Mucosa of descending colon (tissue), 3 donors: ENCODE measurements around the gene GSTM3. TPM values are rescaled to one million over a fixed set of nuclear protein-coding genes. Genes with fewer than 3 reads are reported as not detected.
"Not testable (repeated sequence)": the region's sequence is repeated elsewhere in the genome, so short reads cannot be mapped to it uniquely, and the experiment has no call there.

Experiments
- ATAC-seq: fragments of 200-7000 bp; cut with Tn5 transposase; one replicate; pipeline ENCODE4 v1.9.1; 2020; ENCODE audit warnings: mild to moderate bottlenecking, moderate library complexity
- DNase-seq, 3 donors: peaks; one replicate each; pipeline ENCODE4 v3.0.0-alpha.2; 2020
- H3K36me3 ChIP-seq: fragments of 200-600 bp; one replicate; pipeline ENCODE4 v1.8.0; 2021; ENCODE audit warnings: low read depth, mild to moderate bottlenecking
- H3K4me1 ChIP-seq: fragments of 200-600 bp; one replicate; pipeline ENCODE4 v1.8.0; 2021; ENCODE audit warnings: low read depth, mild to moderate bottlenecking
- H3K4me3 ChIP-seq: fragments of 200-600 bp; one replicate; pipeline ENCODE4 v1.8.0; 2021; ENCODE audit warnings: mild to moderate bottlenecking
- H3K9me3 ChIP-seq: fragments of 200-600 bp; one replicate; pipeline ENCODE4 v1.8.0; 2021; ENCODE audit warnings: mild to moderate bottlenecking
- intact Hi-C, 2 donors: fragments of 100-400 bp; cut with DNase I in 1 of 2; cut with micrococcal nuclease in 1 of 2; formaldehyde crosslinking; loops; one replicate each; pipeline versions ENCODE4 v1.11.0 to v1.11.1; 2022; cut with DNase I, micrococcal nuclease
- total RNA-seq, 3 donors: library from RNA; stranded (reverse); fragmentation: NEBNext Ultra II Directional in 2 of 3; extraction: Animal tissue kit (Norgen Biotek cat#: 25700) in 2 of 3; gene quantifications; one replicate each; pipeline versions ENCODE4 v1.2.1 to v1.2.4, GENCODE V29; 2021 to 2023
- TF ChIP-seq, protein P1 (sequence below): fragments of 200-600 bp; IDR thresholded peaks from one replicate; pipeline ENCODE4 v1.8.0; 2022; ENCODE audit warnings: antibody characterized with exemption, mild to moderate bottlenecking
- donor health status: DM: no; HTN: no; CAD: no; lungs with moderate emphysema.
- donor health status: DM: no; HTN: no; CAD: no.
- donor health status: DM: no; HTN: yes; CAD: no.

Gene GSTM3
- total RNA-seq, 3 donors from 2014 or later, result 4.9 to 84.8 (median 12.4) TPM

DNA sequence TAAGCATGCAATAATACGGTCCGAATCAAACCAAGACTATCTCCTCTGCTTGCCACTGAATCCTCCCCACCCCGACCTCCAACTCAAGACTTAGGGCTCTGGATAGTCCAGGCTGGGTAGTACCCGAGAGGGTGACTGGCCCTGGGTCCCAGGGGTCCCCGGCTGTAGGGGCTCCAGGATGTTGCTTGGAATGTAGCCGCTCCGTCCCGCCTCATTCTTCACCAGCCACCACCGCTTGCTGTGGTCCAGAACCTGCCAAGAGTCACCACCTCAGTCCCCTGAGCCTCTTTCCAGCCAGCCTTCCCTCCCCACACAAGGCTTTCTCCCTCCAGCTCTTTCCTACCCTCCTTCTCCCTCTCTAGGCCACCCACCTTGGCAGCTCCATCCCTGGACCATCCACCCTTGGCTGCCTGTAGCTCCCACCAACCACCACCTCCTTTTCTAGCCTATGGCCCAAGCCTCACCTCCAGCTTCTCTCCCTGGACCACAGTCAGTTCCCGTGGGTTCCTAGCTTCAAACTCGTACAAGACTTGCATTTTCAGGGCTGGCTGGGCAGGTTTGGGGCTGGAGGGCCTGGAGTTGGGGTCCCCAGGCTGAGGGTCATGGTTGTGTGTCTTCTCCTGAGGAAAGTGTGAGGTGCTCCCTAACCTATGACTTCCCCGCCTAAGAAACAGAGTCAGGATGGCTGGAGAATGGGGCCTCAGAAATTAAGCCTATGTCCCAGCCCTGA lies 10.9 kb upstream of the GSTM3 start:
- H3K36me3 ChIP-seq, result peaks cover 4% of the 10 kb centered on the region
- TF ChIP-seq, protein P1, sequence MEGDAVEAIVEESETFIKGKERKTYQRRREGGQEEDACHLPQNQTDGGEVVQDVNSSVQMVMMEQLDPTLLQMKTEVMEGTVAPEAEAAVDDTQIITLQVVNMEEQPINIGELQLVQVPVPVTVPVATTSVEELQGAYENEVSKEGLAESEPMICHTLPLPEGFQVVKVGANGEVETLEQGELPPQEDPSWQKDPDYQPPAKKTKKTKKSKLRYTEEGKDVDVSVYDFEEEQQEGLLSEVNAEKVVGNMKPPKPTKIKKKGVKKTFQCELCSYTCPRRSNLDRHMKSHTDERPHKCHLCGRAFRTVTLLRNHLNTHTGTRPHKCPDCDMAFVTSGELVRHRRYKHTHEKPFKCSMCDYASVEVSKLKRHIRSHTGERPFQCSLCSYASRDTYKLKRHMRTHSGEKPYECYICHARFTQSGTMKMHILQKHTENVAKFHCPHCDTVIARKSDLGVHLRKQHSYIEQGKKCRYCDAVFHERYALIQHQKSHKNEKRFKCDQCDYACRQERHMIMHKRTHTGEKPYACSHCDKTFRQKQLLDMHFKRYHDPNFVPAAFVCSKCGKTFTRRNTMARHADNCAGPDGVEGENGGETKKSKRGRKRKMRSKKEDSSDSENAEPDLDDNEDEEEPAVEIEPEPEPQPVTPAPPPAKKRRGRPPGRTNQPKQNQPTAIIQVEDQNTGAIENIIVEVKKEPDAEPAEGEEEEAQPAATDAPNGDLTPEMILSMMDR, result no peak
- intact Hi-C loops, result no loop called here
- H3K9me3 ChIP-seq, result peaks cover 5% of the 10 kb centered on the region
- H3K4me1 ChIP-seq, result no peaks in the 10 kb centered on the region
- DNase-seq (no peak), ATAC-seq (peak; percentile 5)
- no peak overlapping the region for H3K4me3 ChIP-seq

DNA sequence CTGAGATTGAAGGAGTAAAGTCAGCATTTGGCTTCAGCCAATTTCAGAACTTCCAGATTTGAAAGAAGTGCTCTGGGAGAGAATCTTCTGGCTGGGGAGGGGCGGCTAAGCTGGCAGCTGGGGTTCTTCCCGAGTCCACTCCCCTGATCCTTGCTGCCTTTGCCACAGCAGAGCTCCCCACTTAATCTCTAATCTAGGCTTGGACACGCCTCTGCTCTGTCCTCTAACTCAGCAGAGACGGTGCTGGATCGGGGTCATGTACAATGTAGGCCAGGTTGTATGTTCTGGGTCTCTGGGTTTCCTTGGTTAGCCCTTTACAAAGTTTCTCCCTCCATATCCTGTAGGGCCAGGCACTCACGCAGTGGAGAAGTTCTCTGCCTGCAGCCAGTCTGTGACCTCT lies 10.1 kb upstream of the GSTM3 start:
- H3K36me3 ChIP-seq, result peaks cover 4% of the 10 kb centered on the region
- no peak overlapping the region for H3K4me3 ChIP-seq
- TF ChIP-seq, protein P1, result no peak
- DNase-seq (no peak), ATAC-seq (peak; percentile 4)
- no peaks in the 10 kb centered on the region for H3K4me1 ChIP-seq
- H3K9me3 ChIP-seq, result peaks cover 5% of the 10 kb centered on the region
- intact Hi-C loops, result no loop called here

DNA sequence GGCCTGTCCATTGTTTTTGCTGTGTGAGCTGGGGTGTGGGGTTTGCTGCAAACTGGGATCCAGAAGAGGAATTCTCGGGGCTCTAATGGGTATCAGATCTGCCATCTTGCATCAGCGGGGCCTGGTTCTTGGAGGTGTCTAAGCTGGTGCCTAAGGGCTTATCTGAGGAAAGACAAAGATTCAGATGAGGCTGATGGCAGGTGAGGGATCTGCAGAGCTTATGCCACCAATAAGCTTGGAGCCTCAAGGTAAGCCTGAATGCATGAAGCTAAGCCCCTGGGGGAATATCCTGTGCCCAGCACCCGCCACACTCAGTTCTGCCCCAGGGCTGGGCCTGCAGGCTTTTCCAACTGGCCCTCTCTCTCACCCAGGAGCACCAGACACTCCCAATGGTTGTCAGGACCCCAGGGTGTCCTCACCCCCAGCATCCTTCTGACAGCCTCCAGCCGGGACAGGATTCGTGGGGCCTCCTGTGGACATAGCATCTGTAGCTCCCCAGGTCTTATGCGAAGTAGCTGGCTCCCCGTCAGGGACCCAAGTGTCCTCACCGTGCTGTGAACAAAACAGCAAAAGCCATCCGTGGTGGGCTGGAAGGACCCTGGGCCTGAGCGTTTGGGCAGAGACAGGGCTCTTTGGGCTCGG lies 9.5 kb upstream of the GSTM3 start:
- TF ChIP-seq, protein P1, result no peak
- Histone ChIP-seq H3K4me3 (no peak overlapping the region), H3K36me3 (peaks cover 1% of the 10 kb centered on the region), H3K9me3 (peaks cover 5% of the 10 kb centered on the region), H3K4me1 (no peaks in the 10 kb centered on the region)
- ATAC-seq (peak; percentile 16), DNase-seq (no peak)
- intact Hi-C loops, result no loop called here

DNA sequence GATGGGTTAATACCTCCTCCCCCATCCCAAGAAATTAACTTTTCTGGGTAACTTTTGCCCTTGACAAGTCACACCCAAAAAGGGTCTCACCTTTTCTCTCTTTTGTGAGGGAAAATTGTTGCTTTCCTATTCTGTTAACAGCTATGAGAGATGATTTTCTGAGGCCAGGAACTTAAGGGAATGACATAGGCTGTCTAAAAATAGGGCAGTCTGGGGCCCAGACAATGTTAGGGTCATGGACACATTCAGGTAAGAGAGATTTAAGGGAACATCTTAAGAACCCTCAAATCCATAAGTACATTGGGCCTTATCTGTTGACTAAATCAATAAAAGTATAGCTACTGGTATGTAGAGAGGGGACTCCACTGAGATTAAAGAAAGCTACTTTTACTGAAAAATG lies 8.4 kb upstream of the GSTM3 start:
- Histone ChIP-seq H3K4me3 (no peak overlapping the region), H3K36me3 (no peaks in the 10 kb centered on the region), H3K4me1 (no peaks in the 10 kb centered on the region), H3K9me3 (peaks cover 5% of the 10 kb centered on the region)
- intact Hi-C loops, result no loop called here
- TF ChIP-seq, protein P1, result no peak
- ATAC-seq (peak; percentile 5), DNase-seq (no peak)

DNA sequence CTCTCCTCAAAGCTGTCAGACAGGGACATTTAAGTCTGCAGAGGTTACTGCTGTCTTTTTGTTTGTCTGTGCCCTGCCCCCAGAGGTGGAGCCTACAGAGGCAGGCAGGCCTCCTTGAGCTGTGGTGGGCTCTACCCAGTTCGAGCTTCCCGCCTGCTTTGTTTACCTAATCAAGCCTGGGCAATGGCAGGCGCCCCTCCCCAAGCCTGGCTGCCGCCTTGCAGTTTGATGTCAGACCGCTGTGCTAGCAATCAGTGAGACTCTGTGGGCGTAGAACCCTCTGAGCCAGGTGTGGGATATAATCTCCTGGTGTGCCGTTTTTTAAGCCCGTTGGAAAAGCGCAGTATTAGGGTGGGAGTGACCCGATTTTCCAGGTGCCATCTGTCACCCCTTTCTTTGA lies 7.5 kb upstream of the GSTM3 start:
- H3K9me3 ChIP-seq, H3K4me1 ChIP-seq, H3K36me3 ChIP-seq, H3K4me3 ChIP-seq, ATAC-seq, intact Hi-C loops, DNase-seq: not testable (repeated sequence)
